ENCODE results near the gene SLMAP. TPM values are rescaled to one million over a fixed set of nuclear protein-coding genes. Genes with fewer than 3 reads are reported as not detected.
"Not testable (repeated sequence)": the region's sequence is repeated elsewhere in the genome, so short reads cannot be mapped to it uniquely, and the experiment has no call there.

SLMAP gene
- total and polyA plus RNA-seq, 2 of the 4 experiments (the other 2 are of a cell fraction) = 15.5 to 26.5 TPM

- DNase-seq; H2AK5ac ChIP-seq (ENCODE audit: low read depth, low read length); H4K91ac ChIP-seq (ENCODE audit: insufficient read depth, low read depth, low read length); H3K56ac ChIP-seq (ENCODE audit: extremely low read depth, insufficient read depth, low read length); H4K8ac ChIP-seq (ENCODE audit: low read depth in 2 of 2, low read length in 2 of 2); H3K9me3 ChIP-seq (ENCODE audit: control insufficient read depth, insufficient read depth, low read length); H2BK120ac ChIP-seq (ENCODE audit: low read depth, low read length); BruUV-seq (replicated peaks); H3K4me2 ChIP-seq (ENCODE audit: low read depth, low read length); H3K9me1 ChIP-seq (ENCODE audit: insufficient read depth, low read length); H3K4me1 ChIP-seq (ENCODE audit: control insufficient read depth, insufficient read depth, low read length); H3K27ac ChIP-seq (ENCODE audit: insufficient read depth, low read length); H2AFZ ChIP-seq (replicated peaks; ENCODE audit: low read length, poor library complexity); H3K9ac ChIP-seq (ENCODE audit: low read depth, low read length); H4K5ac ChIP-seq (ENCODE audit: low read depth, low read length); CTCF ChIA-PET; H3K14ac ChIP-seq (replicated peaks; ENCODE audit: low read depth, low read length); H3K18ac ChIP-seq (ENCODE audit: low read depth, low read length); POLR2A ChIA-PET (ENCODE audit: unreplicated experiment); H3K4ac ChIP-seq (ENCODE audit: low read depth, low read length); H2AK9ac ChIP-seq (replicated peaks; ENCODE audit: low read depth, low read length, poor library complexity); ATAC-seq (ENCODE audit: low read depth); H3K4me3 ChIP-seq (ENCODE audit: insufficient read depth, low read depth, low read length); H4K20me1 ChIP-seq (ENCODE audit: insufficient read depth, low read length); H2BK15ac ChIP-seq (ENCODE audit: low read depth, low read length); H2BK5ac ChIP-seq (ENCODE audit: low read depth, low read length, poor library complexity, severe bottlenecking); dilution Hi-C loops (cut with HindIII; ENCODE audit: low sequenced_read_pairs, unreplicated experiment); H3K27me3 ChIP-seq (ENCODE audit: control insufficient read depth, insufficient read depth, low read length); H2BK20ac ChIP-seq (ENCODE audit: low read depth, low read length); H3K23ac ChIP-seq (ENCODE audit: low read depth, low read length): not testable (repeated sequence)
- Histone ChIP-seq H3K79me1 (ENCODE audit: low read depth in 1 of 2, low read length in 2 of 2) (peaks cover 0 to 10% of the 10 kb centered on the region in 2 experiments; a peak in 1 of 4 replicates), H3K36me3 (ENCODE audit: control insufficient read depth, insufficient read depth, low read length) (peaks cover 11% of the 10 kb centered on the region)
- in situ Hi-C loops (cut with MboI; ENCODE audit: low sequenced_read_pairs) = loop anchor here (10.0 to 25.0 kb wide), 2 partner anchors 226 to 482 kb away; no protein-coding TSS in a partner anchor
- intact Hi-C loops (cut with micrococcal nuclease) = loop anchor here (5.0 to 10.0 kb wide), 2 partner anchors 246 to 428 kb away; no protein-coding TSS in a partner anchor
- no CpG with 5 or more reads among the region's 1 CpG for WGBS, 2 experiments (ENCODE audit: extremely low coverage in 2 of 2, insufficient read length in 1 of 2)
Observed at GRCh38 chr3:57869110-57869509, 113.0 kb downstream of the SLMAP start.
